IMR-90 (cell line): Measurements from ENCODE around the gene APIP. TPM values are rescaled to one million over a fixed set of nuclear protein-coding genes. Genes with fewer than 3 reads are reported as not detected.

Experiments used
- ATAC-seq: fragments of 200-7000 bp; cut with Tn5 transposase; 2 replicates; pipeline ENCODE4 v1.9.1; 2020; ENCODE audit warnings: low read depth, mild to moderate bottlenecking, moderate library complexity
- BruUV-seq: library from RNA; stranded (reverse); fragments of 400-500 nt; replicated peaks from 2 replicates; lab custom pipeline; 2021; lab: Mats Ljungman, UMichigan
- CTCF ChIA-PET: fragments of 300-600 bp; formaldehyde crosslinking; extraction: SDS; loops from one replicate; lab custom pipeline; 2021; ENCODE audit warnings: antibody characterized with exemption; lab: Yijun Ruan, JAX
- POLR2A ChIA-PET: fragments of 300-600 bp; sonication (Branson Sonifier 250); formaldehyde crosslinking; loops from one replicate; lab custom pipeline; 2022; ENCODE audit warnings: antibody characterized with exemption; ENCODE audit not compliant: unreplicated experiment; lab: Charles Lee
- DNase-seq: peaks from one replicate; pipeline ENCODE4 v3.0.0; 2013
- H2AFZ ChIP-seq: replicated peaks from 2 replicates; pipeline ENCODE3; 2013; ENCODE audit warnings: low read length, mild to moderate bottlenecking; ENCODE audit not compliant: poor library complexity
- H2AK5ac ChIP-seq: 2 replicates; pipeline ENCODE4 v1.6.1; 2013; ENCODE audit warnings: low read depth, low read length, inconsistent platforms
- H2AK9ac ChIP-seq: replicated peaks from 2 replicates; pipeline ENCODE3; 2013; ENCODE audit warnings: mild to moderate bottlenecking, low read depth, low read length, moderate library complexity; ENCODE audit not compliant: poor library complexity
- H2BK120ac ChIP-seq: 2 replicates; pipeline ENCODE4 v1.6.1; 2013; ENCODE audit warnings: low read depth, low read length, inconsistent platforms
- H2BK15ac ChIP-seq: 3 replicates; pipeline ENCODE4 v1.6.1; 2013; ENCODE audit warnings: low read depth, low read length, inconsistent platforms
- H2BK20ac ChIP-seq: 2 replicates; pipeline ENCODE4 v1.6.1; 2013; ENCODE audit warnings: low read depth, mild to moderate bottlenecking, inconsistent platforms, low read length, moderate library complexity
- H2BK5ac ChIP-seq: 2 replicates; pipeline ENCODE4 v1.6.1; 2013; ENCODE audit warnings: mild to moderate bottlenecking, low read depth, low read length, inconsistent platforms; ENCODE audit not compliant: poor library complexity, severe bottlenecking
- H3K14ac ChIP-seq: replicated peaks from 2 replicates; pipeline ENCODE4 v1.6.1; 2013; ENCODE audit warnings: low read depth, low read length, inconsistent platforms
- H3K18ac ChIP-seq: 2 replicates; pipeline ENCODE4 v1.6.1; 2013; ENCODE audit warnings: low read depth, low read length, control low read depth
- H3K23ac ChIP-seq: 2 replicates; pipeline ENCODE4 v1.6.1; 2013; ENCODE audit warnings: low read depth, low read length, inconsistent platforms
- H3K27ac ChIP-seq: 2 replicates; pipeline ENCODE4 v1.5.1; 2013; ENCODE audit warnings: mild to moderate bottlenecking, control low read depth, low read length; ENCODE audit not compliant: insufficient read depth
- H3K27me3 ChIP-seq: 2 replicates; pipeline ENCODE4 v1.6.1; 2013; ENCODE audit warnings: low read length; ENCODE audit not compliant: control insufficient read depth, insufficient read depth
- H3K36me3 ChIP-seq: 2 replicates; pipeline ENCODE4 v1.6.1; 2013; ENCODE audit warnings: low read length, mixed read lengths; ENCODE audit not compliant: control insufficient read depth, insufficient read depth
- H3K4ac ChIP-seq: 2 replicates; pipeline ENCODE4 v1.6.1; 2013; ENCODE audit warnings: low read depth, low read length, inconsistent platforms
- H3K4me1 ChIP-seq: 2 replicates; pipeline ENCODE4 v1.6.1; 2013; ENCODE audit warnings: low read length, mixed read lengths; ENCODE audit not compliant: control insufficient read depth, insufficient read depth
- H3K4me2 ChIP-seq: 2 replicates; pipeline ENCODE4 v1.6.1; 2013; ENCODE audit warnings: low read depth, mild to moderate bottlenecking, control low read depth, low read length, moderate library complexity
- H3K4me3 ChIP-seq: 2 replicates; pipeline ENCODE4 v1.5.1; 2013; ENCODE audit warnings: low read depth, mild to moderate bottlenecking, control low read depth, low read length, moderate library complexity; ENCODE audit not compliant: insufficient read depth
- H3K56ac ChIP-seq: 2 replicates; pipeline ENCODE4 v1.6.1; 2013; ENCODE audit warnings: low read length, inconsistent platforms; ENCODE audit not compliant: insufficient read depth; ENCODE audit errors: extremely low read depth
- H3K79me1 ChIP-seq, 2 experiments: 2 replicates each; pipeline ENCODE4 v1.6.1; 2013; ENCODE audit warnings: low read length in 2 of 2, inconsistent platforms in 1 of 2, low read depth in 1 of 2
- H3K9ac ChIP-seq: 2 replicates; pipeline ENCODE4 v1.6.1; 2013; ENCODE audit warnings: low read depth, low read length, control low read depth
- H3K9me1 ChIP-seq: 2 replicates; pipeline ENCODE4 v1.6.1; 2013; ENCODE audit warnings: low read length, inconsistent platforms; ENCODE audit not compliant: insufficient read depth
- H3K9me3 ChIP-seq: 2 replicates; pipeline ENCODE4 v1.6.1; 2013; ENCODE audit warnings: low read length; ENCODE audit not compliant: control insufficient read depth, insufficient read depth
- H4K20me1 ChIP-seq: 2 replicates; pipeline ENCODE4 v1.6.1; 2013; ENCODE audit warnings: low read length, inconsistent platforms; ENCODE audit not compliant: insufficient read depth
- H4K5ac ChIP-seq: 2 replicates; pipeline ENCODE4 v1.6.1; 2013; ENCODE audit warnings: mild to moderate bottlenecking, low read depth, low read length, control low read depth
- H4K8ac ChIP-seq, 2 experiments: 2 replicates each; pipeline ENCODE4 v1.6.1; 2013; ENCODE audit warnings: low read depth in 2 of 2, low read length in 2 of 2, control low read depth in 1 of 2, inconsistent platforms in 1 of 2
- H4K91ac ChIP-seq: 2 replicates; pipeline ENCODE4 v1.6.1; 2013; ENCODE audit warnings: low read depth, low read length, inconsistent platforms; ENCODE audit not compliant: insufficient read depth
- MXI1 ChIP-seq: IDR thresholded peaks from 2 replicates; pipeline ENCODE4 v1.6.1; 2012; ENCODE audit warnings: low read depth, mild to moderate bottlenecking, low read length, moderate library complexity, borderline replicate concordance
- WGBS, 2 experiments: methylation state at CpG; one replicate each; pipeline versions ENCODE4 v1.1.5 to v1.1.7; 2013; ENCODE audit warnings: missing lambda C conversion rate in 2 of 2; ENCODE audit not compliant: insufficient read length in 1 of 2; ENCODE audit errors: extremely low coverage in 2 of 2; 5-methylcytosine and 5-hydroxymethylcytosine counted together
- dilution Hi-C: fragments of 300-500 bp; cut with HindIII; formaldehyde crosslinking; loops from one replicate; pipeline ENCODE4 v1.14.3; 2018; ENCODE audit warnings: low sequenced_read_pairs; ENCODE audit not compliant: unreplicated experiment
- in situ Hi-C: fragments of 300-500 bp; cut with MboI; formaldehyde crosslinking; loops from 3 replicates; pipeline ENCODE4 v1.14.3; 2019; ENCODE audit warnings: low sequenced_read_pairs, inconsistent platforms, mixed read lengths
- intact Hi-C: fragments of 100-400 bp; cut with micrococcal nuclease; formaldehyde crosslinking; loops from 2 replicates; pipeline ENCODE4 v1.10.0; 2022
- polyA plus RNA-seq, 3 experiments: library from polyadenylated mRNA; depleted of rRNA; stranded (reverse); fragments of >200 nt; gene quantifications; 2 replicates each; pipeline ENCODE4 v1.2.3, GENCODE V29; 2012; ENCODE audit warnings: low replicate concordance in 1 of 3
- total RNA-seq: library from RNA; depleted of rRNA; stranded (reverse); fragments of >200 nt; gene quantifications from 2 replicates; pipeline ENCODE4 v1.2.3, GENCODE V29; 2012

The APIP gene
- total and polyA plus RNA-seq, 2 of the 4 experiments (the other 2 are of a cell fraction): 9.9 to 16.6 TPM

DNA sequence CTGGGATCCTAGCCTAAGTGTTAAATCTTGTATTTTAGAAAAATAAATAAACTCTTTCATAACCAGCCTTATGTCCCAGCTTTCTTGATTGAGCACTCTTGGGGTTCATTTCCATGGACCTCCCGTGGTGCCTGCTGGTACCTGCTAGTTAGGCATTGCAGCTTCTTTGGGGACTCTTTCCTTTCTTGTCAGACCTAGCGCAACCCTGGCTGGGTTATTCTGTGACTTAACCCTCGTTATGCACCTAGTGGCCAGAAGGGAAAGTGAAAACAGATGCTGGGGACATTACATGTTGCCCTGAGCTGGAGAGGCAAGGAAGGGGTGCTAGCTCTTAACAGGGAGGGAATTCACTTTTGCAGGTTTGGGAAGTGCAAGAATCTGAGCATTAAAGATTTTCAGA, 46.8 kb downstream of the APIP start:
- no peak overlapping the region for H3K4ac ChIP-seq
- H3K4me1 ChIP-seq: no peaks in the 10 kb centered on the region
- H3K9me1 ChIP-seq: no peaks in the 10 kb centered on the region
- no peak overlapping the region for H2AK5ac ChIP-seq
- DNase-seq: no peak
- no peak overlapping the region for H3K14ac ChIP-seq
- no peak overlapping the region for H2AFZ ChIP-seq
- H2BK120ac ChIP-seq: no peak overlapping the region
- no peaks in the 10 kb centered on the region for H4K20me1 ChIP-seq
- no peaks in the 10 kb centered on the region for H3K9me3 ChIP-seq
- BruUV-seq: no TSS peak
- H3K79me1 ChIP-seq: no peaks in the 10 kb centered on the region
- H3K27me3 ChIP-seq: no peaks in the 10 kb centered on the region; the same call in 1 of the 2 replicates
- 0 out of 2 replicates have a peak, but pooled peaks have one; percentile 21 for ATAC-seq
- H2BK5ac ChIP-seq: no peak overlapping the region
- intact Hi-C loops: no loop called here
- CTCF ChIA-PET: interaction anchor here (0.7 kb wide), 1 partner anchor 16 kb away, joined by 3 read pairs; no protein-coding TSS in a partner anchor
- no peak overlapping the region for H3K27ac ChIP-seq
- H2AK9ac ChIP-seq: no peak overlapping the region
- no peak overlapping the region for H3K23ac ChIP-seq
- no peak overlapping the region for H3K4me3 ChIP-seq
- no peak overlapping the region for H4K5ac ChIP-seq
- in situ Hi-C loops: no loop called here
- no peak overlapping the region for H4K8ac ChIP-seq
- dilution Hi-C loops: no loop called here
- H3K9ac ChIP-seq: no peak overlapping the region
- H3K36me3 ChIP-seq: no peaks in the 10 kb centered on the region
- H3K18ac ChIP-seq: no peak overlapping the region
- H3K56ac ChIP-seq: no peak overlapping the region
- POLR2A ChIA-PET: interaction anchor here (0.6 kb wide), 1 partner anchor 275 kb away, joined by 3 read pairs; no protein-coding TSS in a partner anchor
- H2BK20ac ChIP-seq: no peak overlapping the region
- H4K91ac ChIP-seq: no peak overlapping the region
- H3K4me2 ChIP-seq: no peak overlapping the region
- 73% methylated on average over 2 of the region's 3 CpGs; no CpG with 5 or more reads in 1 of the 2 experiments for WGBS, 2 experiments
- no peak for TF ChIP-seq MXI1
- no peak overlapping the region for H2BK15ac ChIP-seq
